Stimulated activated CD8-positive, alpha-beta memory T cell treated with anti-CD3 and anti-CD28 coated beads, Interleukin-12 subunit alpha, Interleukin-12 subunit beta, amount 100 ng/mL, for 24 hours (primary cell): Measurements from ENCODE around the gene NUCKS1.

Experiments used
- DNase-seq: peaks from one replicate; pipeline ENCODE4 v3.0.0-alpha.2; 2020; ENCODE audit errors: extremely low read depth

The NUCKS1 gene

GRCh38 chr1:205701420-205701819 is 48.6 kb downstream of the NUCKS1 start:
- no peak for DNase-seq

- no peak for DNase-seq
These were observed 49.0 kb downstream of the NUCKS1 start for GRCh38 chr1:205700865-205701401.

DNA sequence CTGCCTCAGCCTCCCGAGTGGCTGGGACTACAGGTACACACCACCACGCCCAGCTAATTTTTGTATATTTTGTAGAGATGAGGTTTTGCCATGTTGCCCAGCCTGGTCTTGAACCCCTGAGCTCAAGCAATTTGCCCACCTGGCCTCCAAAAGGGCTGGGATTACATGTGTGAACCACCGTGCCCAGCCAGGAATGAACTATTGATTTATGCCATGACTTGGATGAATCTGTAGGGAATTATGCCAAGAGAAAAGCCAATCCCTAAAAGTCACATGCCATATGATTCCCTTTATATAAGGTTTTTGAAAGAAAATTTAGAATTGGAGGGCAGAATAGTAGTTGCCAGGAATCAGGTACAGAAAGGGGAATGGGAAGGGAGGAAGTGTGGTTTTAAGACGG is 50.6 kb downstream of the NUCKS1 start:
- DNase-seq, result no peak

- DNase-seq, result no peak
These were observed 51.1 kb downstream of the NUCKS1 start for GRCh38 chr1:205698921-205699320.

DNA sequence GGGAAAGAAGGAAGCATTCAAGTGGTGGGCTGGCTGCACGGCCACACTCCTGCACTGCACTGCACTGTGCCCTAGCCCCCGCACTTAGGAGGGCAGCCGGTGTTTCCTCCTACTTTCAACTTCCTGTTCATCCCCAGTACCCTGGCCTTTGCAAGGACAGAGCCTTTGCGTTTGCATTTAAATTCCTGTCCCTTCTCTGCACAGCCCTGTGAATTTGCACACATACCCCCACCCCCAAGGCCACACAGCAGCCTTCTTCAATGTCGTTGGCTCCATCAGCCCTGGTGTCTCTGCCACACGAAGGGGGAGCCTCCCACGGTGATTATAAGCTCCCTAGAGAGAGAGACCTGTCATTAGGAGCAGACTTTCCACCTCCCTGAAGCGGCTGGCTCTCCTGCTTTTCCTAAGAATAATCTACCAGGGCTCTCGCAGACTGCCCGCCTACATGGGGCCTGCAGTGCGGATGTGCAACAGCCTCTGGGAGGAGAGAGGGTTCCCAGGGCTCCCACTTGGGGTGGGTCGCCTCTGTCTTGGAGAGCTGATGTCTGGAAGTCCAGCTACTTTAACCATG is 56.5 kb downstream of the NUCKS1 start:
- no peak for DNase-seq

GRCh38 chr1:205692423-205692822 is 57.6 kb downstream of the NUCKS1 start:
- no peak for DNase-seq

DNA sequence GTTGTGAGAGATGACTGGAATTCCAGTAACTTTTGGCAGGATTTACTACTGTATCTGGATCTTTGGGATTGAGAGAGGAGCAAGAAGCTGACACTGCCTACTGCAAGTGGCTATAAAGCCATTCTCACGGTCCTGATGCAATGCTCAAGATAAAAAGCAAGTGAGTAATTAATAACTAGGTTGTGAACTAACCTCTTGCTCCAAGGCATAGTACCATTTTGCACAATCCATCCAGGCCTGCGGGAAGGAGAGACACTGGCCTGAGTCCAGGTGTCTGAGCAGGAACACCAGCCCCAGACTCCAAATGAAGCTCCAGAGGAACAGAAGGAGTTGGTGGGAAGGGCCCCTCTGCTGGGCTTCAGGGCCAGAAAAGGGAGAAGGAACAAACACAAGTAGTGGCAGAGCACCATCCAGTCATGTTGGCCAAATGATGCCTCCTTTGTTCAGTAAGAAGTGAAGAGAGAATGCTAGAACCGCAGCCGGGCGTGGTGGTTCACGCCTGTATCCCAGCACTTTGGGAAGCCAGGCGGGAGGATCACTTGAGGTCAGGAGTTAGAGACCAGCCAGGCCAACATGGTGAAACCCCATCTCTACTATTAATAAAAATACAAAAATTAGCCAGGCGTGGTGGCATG is 59.7 kb downstream of the NUCKS1 start:
- DNase-seq, result no peak

GRCh38 chr1:205689479-205689878 is 60.5 kb downstream of the NUCKS1 start:
- no peak for DNase-seq

GRCh38 chr1:205688171-205689080 is 61.6 kb downstream of the NUCKS1 start:
- no peak for DNase-seq

- DNase-seq, result no peak
These were observed 62.7 kb downstream of the NUCKS1 start for GRCh38 chr1:205687242-205687641.

GRCh38 chr1:205681364-205681763 is 68.6 kb downstream of the NUCKS1 start:
- DNase-seq, result no peak

DNA sequence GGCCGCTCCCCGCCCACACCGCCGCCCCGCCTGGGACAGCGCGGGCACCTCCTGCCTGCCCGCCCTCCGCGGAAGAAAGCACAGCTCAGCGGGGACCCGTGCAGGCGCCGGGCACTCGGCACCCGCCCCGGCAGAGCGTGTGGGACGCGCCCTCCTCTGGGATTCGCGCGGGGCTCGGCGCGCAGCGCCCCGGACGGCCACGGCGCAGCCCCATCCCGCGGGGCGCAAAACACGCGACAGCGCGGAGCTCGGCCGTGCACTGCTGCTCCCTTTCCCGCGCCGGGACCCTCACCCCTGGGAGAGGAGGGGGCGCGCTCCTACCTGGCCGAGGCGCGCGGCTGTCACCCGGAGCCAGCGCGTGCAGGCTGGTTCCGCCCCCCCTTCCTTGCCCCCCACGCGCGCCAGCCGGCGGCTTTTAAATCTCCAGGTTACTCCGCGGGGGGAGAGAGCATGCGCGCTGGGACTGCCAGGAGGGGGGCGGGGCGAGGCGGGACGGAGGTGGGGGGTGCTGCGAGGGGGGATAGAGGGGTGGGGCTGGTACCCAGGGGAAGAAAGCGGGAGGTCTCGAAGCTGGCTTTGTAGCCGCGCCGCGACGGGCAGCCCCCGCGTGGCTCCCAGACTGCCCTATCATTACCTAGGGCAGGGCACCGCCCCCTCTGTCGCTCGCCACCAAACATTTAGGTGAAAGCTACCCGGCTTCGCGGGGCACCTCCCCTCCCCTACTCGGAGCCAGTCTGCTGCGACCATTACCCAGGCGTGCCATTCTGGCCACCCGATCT is 69.7 kb downstream of the NUCKS1 start, which contains the start of gene SLC45A3:
Gene SLC45A3 (minus strand): TSS at position 437 of the 779 bp plus-strand sequence. CDS start 15,853 bp downstream, outside the sequence.
- no peak for DNase-seq

GRCh38 chr1:205678286-205679111 is 71.5 kb downstream of the NUCKS1 start:
- DNase-seq, result no peak

GRCh38 chr1:205677167-205677566 is 72.8 kb downstream of the NUCKS1 start:
- DNase-seq, result no peak

DNA sequence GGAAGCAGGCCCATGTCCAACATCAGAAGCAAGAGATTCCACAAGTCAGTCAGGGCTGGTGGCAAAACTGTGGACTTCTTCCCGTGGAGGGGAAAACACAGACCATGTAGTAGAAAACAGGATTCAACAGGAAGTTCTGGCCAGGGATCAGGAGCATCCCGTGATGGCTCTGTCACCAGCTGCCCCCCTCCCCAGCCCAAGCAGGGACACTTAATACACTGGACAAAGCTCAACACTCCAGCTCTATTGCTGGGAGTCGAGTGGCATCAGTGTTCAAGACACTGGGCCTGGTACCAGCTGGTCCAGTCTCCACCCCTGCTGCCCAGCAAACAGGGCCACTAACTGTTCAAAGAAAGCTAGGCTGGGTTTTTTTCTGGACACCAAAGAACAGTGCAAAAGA is 73.4 kb downstream of the NUCKS1 start:
- no peak for DNase-seq

GRCh38 chr1:205676002-205676401 is 74.0 kb downstream of the NUCKS1 start:
- DNase-seq, result no peak

DNA sequence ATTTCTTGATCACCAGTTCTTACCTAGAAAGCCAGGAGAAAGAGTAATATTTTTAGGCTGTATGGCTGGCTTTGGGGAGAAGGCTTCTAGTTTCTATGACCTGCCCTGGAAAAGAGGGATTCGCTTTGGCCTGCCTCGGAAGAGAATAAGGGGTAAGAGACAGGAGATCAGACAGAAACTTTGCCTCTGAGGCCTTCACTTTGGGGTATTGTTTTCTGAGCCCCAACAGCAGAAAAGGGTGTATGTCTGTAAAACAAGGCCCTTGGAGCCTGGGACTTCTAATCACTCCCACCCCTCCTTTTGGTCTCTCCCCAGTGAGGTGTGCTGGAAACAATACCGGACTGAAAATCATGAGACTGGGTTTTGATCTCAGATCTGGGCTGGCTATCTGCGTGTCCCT is 74.7 kb downstream of the NUCKS1 start:
- DNase-seq, result no peak

DNA sequence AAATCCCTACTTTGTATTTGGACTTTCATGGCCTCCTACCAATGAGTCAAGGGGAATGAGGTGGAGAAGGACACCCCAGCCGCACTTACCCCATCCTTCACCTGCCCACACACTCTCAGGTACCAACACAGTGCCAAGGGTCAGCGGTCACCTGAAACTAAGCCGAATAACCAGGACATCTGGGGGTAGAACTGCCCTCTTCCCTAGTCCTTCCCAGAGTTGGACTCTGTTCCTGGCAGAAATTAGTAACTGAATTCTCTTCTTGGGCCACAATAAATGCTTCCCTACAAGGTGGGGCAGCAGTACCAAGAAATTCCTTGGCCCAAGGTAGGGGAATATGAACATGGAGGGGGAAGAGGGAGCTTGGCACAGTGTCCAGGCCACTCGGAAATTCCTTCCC is 77.0 kb downstream of the NUCKS1 start:
- DNase-seq, result no peak

- DNase-seq, result no peak
These were observed 77.5 kb downstream of the NUCKS1 start for GRCh38 chr1:205672395-205672889.

DNA sequence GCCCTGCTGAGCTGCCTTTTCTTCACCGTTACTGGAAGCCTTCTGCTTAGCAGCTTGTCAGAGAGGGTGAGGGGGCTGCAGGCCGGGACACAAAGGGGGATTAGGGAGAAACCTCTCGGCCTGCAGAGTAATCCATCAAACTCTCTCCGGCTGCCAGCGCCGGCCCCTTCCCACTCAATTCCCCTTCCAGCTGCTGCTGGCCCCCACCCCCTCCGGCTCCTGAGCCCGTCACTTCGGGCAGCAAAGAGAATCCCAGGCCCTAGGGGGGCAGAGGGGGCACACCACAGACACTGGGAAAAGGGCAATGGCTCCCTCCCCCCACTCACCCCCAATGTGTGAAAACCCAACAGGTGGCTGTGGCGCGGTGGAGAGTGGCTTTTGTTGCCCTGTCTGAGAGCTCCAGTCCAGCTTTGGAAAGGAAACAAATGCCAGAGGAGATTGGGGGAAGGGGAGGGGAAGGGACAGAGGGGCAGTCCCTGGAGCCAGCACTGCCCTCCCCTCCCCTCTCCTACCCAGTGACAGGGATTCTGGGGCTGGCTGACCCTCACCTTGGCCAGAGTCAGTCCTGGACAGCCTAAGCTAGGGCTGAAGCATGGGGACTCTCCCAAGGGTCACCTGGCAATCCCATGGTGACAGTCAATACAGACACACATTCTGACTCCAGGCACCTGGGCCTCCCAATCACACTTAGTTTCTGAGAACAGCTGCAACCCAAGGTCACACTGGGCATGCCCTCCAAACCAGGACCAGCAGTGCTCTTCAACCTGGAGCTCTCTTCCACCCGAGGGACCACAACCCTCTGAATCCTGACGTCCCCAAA is 79.2 kb downstream of the NUCKS1 start:
- no peak for DNase-seq
